NCI-H187 (cell line): Measurements from ENCODE around the gene ATRX.
"Not testable (repeated sequence)": the region's sequence is repeated elsewhere in the genome, so short reads cannot be mapped to it uniquely, and the experiment has no call there.

ENCODE experiments used
- DNase-seq, 2 experiments: peaks; one replicate each; lab custom pipeline; 2025; lab: John Stamatoyannopoulos, UW

The ATRX gene

DNA sequence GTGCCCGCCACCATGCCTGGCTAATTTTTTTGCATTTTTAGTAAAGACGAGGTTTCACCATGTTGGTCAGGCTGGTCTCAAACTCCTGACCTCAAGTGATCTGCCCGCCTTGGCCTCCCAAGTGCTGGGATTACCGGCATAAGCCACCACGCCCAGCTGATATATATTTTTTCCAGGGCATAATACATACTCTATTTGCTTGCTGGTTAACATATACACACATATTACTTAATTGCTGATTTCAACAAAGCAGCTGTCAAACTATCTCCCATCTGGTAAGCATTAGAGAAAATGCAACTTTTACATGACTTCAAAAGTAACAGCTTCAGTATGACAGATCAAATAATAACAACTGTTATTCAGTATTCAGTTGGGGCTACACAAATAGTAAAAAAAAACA is 164.6 kb downstream of the ATRX start:
- not testable (repeated sequence) for DNase-seq

DNA sequence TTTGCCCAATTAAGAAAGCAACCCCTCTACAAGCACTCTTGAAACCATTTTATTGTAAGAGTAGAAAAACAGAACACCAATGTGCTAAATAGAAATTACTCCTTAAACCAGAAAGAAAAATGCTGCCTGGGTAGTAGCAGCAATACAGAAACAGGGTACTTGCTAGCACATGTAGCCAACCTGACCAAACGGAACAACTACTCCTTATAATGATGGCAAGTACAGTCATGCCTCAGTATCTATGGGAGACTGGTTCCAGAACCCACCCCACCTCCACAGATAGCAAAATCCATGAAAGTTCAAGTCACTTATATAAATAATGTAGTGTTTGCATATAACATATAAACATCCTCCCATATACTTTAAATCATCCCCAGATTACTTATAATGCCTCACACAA is 168.8 kb downstream of the ATRX start:
- no peak for DNase-seq

DNA sequence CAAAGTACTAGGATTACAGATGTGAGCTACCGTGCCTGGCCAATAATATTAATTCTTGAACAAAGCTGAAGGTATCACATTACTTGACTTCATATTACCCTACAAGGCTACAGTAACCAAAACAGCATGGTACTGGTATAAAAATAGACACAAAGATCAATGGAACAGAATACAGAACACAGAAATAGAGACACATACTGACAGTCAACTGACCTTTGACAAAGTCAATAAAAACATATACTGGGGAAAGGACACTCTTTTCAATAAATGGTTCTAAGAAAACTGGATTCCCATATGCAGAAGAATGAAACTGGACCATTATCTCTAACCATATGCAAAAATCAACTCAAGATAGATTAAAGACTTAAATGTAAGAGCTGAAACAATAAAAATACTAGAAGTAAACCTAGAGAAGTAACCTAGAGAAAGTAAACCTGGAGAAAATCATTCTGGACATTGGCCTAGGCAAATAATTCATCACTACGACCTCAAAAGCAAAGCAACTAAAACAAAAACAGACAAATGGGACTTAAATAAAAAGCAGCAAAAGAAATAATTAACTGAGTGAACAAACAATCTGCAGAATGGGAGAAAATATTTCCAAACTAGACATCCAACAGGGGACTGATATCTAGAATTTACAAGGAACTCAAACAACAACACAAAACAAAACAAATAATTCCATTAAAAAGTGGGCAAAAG is 182.2 kb downstream of the ATRX start:
- DNase-seq: no peak

DNA sequence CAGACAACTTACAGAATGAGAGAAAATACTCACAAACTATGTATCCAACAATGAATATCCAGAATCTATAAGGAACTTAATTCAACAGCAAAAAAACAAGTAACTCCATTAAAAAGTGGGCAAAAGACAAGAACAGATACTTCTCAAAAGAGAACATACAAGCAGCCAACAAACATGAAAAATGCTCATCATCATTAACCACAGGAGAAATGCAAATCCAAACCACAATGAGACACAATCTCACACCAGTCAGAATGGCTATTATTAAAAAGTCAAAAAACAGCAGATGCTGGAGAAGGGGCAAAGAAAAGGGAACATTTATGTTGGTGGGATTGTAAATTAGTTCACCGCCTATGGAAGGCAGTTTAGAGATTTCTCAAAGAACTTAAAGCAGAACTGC is 188.5 kb downstream of the ATRX start:
- DNase-seq: no peak

DNA sequence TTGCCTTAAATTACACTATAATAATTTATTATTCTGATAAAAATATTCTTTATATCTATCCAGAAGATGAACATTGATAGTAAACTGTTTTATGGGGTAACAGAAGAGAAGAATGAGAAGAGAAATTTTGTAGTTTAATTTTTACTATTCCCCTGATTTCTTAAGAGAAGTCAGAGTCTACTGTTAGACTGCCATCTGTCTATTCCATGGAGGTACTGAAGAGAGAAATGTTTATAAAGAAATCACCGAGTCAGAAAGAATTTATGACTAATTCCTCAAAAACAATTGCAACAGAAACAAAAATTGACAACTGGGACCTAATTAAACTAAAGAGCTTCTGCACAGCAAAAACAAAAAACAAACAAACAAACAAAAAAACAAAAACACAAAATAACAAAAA is 188.9 kb downstream of the ATRX start:
- no peak for DNase-seq

DNA sequence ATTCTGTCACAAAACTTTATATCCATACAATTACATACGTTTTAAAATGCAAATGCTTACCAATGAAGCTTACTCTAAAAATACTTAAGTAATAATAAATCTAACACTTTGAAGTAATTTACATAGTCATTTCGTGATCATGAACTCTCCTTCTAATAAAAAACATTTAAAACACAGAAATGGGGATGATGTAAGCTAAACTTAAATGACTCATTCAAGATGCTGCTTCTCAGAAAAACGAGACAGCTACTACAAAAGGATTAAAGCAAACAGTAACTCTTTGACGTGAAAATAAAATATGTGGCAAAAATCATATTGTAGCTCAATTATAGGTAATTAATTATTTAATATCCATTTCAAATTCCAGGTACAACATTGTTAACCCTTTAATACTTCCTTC is 190.2 kb downstream of the ATRX start:
- DNase-seq: no peak

DNA sequence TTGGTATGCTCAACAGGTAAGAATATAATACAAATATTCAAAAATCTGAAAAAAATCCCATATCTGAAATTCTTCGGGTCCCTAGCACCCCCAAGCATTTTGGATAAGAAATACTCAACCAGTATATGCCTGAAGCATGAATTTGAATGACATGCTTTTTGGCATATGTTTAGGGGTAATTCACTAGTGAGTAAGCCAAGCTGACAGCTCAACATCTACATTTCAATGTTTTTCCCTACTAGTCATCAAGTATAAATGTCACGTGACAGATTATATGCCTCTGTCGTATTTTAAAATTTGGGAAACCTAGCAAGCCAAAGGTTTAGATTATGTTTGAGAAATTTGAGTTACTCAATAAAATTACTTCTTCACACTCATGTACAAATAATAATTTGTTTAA is 213.7 kb downstream of the ATRX start:
- no peak for DNase-seq

DNA sequence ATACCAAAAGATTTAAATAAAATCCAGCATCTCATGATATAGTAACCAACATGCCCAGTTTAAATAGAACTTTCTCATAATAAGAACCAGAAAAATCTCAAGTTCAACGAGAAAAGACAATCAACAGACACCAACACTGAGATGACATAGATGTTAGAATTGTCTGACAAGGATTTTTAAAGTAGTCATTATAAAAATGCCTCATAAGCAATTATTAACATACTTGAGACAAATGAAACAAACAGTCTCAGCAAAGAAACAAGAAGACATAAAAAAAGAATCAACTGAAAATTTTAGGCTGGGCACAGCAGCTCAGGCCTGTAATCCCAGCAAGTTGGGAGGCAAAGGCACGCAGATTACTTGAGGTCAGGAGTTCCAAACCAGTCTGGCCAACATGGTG is 220.7 kb downstream of the ATRX start:
- DNase-seq: no peak

DNA sequence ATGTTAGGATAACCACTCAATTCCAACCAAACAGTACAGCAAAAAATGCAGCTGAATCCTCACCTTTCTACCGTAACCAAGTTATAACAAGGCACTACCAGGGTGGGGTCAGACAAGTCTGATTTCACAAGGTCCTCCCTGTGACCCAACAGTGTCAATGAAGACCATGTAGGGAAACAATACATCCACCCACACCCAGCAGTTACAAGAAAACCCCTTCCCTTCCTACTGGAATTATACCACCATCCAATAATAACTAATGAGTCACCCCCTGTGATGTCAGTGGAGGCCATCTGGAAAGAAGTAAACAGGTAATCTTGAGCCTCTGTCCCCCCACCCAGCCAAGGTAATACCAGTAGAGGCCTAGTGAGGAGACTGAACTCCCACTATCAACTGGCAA is 221.2 kb downstream of the ATRX start:
- no peak for DNase-seq

DNA sequence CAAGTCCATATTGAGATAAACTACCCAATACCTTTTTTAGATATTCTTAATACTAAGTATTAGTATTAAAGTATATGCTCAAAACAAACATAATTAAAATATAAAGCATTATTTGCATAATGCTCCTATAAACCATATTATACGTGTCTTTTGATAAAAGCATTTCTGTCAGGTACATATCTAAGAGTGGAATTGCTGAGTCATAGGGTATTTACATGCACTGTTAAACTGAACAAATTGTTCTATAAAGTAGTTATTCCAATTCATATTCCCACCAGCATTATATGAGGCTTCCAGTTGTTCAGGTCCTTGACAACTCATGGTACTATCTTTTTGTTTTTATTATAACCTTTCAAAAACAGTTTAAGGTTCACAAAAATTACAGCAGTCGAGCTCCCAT is 224.6 kb downstream of the ATRX start:
- no peak for DNase-seq

DNA sequence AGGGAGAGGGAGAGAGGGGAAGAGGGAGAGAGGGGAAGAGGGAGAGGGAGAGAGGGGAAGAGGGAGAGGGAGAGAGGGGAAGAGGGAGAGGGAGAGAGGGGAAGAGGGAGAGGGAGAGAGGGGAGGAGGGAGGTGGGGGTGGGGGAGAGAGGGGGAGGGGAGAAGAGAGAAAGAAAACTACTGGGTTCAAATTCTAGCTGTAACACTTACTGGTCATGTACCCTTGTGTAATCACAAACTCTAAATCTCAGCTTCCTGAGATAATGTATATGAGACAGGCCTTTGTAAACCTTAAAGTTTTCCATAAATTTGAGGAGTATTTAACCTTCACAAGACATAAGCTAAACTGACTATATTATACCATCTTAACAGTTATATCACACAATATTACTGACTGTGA is 229.7 kb downstream of the ATRX start:
- DNase-seq: no peak

DNA sequence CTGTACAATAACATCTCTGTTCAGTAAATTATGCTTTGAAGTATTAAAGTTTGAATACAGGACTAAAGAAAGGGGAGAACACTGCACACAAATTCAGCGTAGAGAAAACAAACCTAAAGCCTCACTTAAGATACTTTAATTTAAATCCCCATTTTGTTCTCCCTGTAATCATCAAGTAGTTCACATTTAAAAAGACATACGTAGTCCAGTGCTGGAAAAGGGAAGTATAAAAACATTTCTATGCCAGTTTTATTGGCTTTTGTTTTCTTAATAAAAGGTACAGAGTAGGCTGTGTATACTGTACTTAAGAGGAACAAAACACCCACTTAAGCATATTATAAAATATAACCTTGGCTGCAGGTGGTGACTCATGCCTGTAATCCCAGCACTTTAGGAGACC is 237.3 kb downstream of the ATRX start:
- DNase-seq: no peak

DNA sequence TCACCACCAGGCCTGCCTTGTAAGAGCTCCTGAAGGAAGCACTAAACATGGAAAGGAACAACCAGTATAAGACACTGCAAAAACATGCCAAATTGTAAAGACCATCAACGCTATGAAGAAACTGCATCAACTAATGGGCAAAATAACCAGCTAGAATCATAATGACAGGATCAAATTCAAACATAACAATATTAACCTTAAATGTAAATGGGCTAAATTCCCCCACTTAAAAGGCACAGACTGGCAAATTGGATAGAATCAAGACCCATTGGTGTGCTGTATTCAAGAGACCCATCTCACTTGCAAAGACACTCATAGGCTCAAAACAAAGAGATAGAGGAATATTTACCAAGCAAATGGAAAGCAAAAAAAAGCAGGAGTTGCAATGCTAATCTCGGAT is 246.2 kb downstream of the ATRX start:
- DNase-seq: not testable (repeated sequence)

DNA sequence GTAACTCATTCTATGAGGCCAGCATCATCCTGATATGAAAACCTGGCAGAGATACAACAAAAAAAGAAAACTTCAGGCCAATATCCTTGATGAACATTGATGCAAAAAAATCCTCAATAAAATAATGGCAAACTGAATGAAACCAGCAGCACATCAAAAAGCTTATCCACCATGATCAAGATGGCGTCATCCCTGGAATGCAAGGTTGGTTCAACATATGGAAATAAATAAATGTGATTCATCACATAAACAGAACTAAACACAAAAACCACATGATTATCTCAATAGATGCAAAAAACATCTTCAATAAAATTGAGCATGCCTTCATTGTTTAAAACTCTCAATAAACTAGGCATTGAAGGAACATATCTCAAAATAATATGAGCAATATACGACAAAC is 254.8 kb downstream of the ATRX start:
- DNase-seq: not testable (repeated sequence)

DNA sequence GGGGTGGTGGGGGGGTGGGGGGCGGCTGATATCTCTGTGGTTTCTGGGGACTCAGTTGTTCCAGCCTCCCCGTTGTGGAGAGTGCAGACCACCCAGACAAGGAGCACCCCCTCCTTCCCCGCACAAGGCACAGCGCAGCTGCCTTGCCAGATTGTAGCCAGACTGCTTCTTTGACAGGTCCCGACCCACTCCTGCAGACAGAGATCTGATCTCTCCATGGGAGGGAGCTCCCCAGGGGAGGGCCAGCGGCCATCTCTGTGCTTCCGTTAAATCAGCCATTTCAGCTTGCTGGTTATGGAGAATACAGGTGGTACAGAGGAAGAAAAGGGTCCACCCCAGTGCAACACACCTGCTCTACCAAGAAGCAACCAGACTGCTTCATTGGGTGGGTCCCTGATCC is 258.0 kb downstream of the ATRX start:
- no peak for DNase-seq

DNA sequence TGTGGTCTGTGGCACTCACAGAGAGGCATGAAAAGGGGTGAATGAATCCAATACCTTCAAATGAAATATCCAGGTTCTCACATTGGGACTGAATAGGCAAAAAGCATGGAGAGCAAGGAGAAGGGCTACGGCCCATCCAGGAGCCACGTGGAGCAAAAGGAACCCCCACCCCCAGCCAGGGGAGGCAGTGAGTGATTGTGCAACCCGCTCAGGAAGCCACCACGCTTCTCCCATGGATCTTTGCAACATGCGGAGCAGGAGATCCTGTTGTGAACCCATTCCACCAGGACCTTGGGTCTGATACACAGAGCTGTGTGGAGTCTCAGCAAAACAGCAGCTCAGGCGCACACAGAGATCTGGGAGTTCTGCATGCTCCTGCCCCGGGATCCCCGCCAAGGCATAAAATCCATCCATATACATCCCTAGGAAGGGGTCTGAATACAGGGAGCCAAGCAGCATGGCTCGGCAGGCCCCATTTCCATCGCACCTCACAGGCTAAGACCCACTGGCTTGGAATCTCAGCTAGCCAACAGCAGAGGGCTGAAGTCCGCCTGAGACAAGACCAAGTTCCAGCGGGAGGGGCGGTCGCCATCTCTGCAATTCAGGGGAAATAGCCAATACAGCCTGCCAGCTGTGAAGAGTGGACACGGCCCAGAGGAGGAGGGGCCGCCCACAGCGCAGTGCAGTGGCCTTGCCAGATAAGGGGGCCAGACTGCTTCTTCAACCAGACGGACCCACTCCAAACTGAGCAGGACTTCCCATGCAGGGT is 258.6 kb downstream of the ATRX start:
- no peak for DNase-seq

DNA sequence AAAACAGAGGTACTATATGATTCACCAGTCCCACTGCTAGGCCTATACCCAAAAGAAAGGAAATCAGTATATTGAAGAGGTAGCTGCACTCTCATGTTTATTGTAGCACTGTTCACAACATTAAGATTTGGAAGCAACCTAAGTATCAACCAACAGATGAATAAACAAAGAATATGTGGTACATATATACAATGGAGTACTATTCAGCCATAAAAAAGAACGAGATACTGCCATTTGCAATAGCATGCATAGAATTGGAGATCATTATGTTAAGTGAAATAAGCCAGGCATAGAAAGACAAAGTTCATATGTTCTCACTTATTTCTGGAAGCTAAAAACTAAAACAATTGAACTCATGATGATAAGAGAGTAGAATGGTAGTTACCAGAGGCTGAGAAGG is 266.3 kb downstream of the ATRX start:
- no peak for DNase-seq

DNA sequence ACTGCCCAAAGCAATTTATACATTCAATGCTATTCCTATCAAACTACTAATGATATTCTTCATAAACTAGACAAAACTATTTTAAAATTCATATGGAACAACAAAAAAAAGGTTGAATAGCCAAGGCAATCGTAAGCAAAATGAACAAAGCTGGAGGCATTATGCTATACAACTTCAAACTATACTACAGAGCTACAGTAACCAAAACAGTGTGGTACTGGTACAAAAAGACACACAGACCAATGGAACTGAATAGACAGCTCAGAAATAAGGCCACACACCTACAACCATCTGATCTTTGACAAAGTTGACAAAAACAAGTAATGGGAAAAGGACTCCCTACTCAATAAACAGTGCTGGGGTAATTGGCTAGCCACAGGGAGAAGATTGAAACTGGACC is 271.8 kb downstream of the ATRX start:
- DNase-seq: no peak

DNA sequence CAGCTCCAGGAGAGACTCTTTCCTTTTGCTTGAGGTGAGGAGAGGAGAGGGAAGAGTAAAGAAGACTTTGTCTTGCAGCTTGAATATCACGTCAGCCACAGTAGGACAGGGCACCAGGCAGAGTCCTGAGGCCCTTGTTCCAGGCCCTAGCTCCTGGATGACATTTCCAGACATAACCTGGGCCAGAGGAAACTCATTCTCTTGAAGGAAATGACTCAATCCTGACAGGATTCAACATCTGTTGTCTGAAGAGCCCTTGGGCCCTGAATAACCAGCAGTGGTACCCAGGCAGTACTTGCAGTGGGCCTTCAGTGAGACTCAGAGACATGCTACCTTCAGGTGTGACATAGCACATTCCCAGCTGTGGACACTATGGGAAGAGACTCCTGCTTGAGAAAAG is 276.0 kb downstream of the ATRX start:
- DNase-seq: no peak

DNA sequence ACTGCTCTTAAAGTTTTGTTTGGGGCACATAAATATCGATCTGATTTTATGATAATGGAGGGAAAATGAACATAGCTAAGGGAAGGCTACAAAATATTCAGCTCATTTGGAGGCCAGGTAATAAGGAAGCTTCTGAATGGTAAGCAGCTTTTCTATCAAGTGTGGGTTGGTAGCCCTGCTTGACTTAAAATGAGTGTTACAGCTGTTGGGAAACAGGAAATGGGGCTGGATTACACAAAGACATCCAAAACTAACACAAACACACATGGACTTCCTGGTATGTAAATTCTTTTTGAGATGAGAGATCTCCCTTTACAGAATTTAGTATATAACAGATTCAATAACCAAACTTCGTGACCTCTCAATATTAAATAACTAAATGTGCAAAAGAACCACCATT is 280.8 kb downstream of the ATRX start:
- no peak for DNase-seq

DNA sequence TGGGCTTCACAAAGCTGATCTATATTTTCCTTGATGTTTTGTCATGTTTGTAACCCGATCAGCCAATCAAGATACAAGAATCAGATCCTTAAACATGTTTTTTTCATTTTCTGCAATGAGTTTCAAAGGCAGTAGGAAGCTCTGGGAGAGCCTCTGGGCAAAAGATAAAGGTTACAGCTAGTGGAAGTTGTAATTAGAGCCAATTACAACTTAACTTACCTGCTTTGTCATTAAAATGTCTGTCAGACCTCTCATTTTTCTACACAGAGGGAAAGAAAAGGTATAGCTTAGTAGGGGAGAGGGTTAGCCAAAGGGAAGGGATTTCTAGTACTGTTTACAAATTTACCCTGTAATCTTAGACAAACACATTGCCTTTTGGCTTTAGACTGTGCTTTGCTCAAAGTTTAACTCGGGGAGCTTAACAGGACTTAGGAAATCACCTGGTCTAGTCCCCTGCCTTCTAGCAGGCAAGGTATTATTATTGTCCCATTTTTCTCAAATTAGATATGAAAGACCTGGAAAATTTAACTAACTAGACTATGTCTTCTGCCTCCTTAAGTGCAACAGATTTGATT is 283.0 kb downstream of the ATRX start:
- no peak for DNase-seq

DNA sequence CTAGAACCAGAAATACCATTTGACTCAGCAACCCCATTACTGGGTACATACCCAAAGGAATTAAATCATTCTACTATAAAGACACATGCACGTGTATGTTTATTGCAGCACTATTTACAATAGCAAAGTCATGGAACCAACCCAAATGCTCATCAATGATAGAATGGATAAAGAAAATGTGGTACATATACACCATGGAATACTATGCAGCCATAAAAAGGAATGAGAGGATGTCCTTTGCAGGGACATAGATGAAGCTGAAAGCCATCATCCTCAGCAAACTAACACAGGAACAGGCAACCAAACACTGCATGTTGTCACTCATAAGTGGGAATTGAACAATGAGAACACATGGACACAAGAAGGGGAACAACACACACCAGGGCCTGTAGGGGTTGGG is 285.9 kb downstream of the ATRX start:
- DNase-seq: not testable (repeated sequence)
